CD4-positive, alpha-beta T cell (primary cell): ENCODE results near the gene BAIAP2. TPM values are rescaled to one million over a fixed set of nuclear protein-coding genes. Genes with fewer than 3 reads are reported as not detected.
"Not testable (repeated sequence)": the region's sequence is repeated elsewhere in the genome, so short reads cannot be mapped to it uniquely, and the experiment has no call there.

Experiments
- ATAC-seq: fragments of 200-7000 bp; cut with Tn5 transposase; one replicate; pipeline ENCODE4 v1.10.0; 2022; ENCODE audit warnings: mild to moderate bottlenecking; ENCODE audit not compliant: poor library complexity
- CTCF ChIA-PET: fragments of 350-600 bp; sonication (Branson Sonifier 250); formaldehyde crosslinking; loops from one replicate; lab custom pipeline; 2021; ENCODE audit warnings: antibody characterized with exemption, inconsistent platforms; lab: Charles Lee
- POLR2A ChIA-PET: fragments of 350-600 bp; sonication (Branson Sonifier 250); formaldehyde crosslinking; loops from one replicate; lab custom pipeline; 2021; ENCODE audit warnings: antibody characterized with exemption, inconsistent platforms; lab: Charles Lee
- DNase-seq, 14 experiments: peaks; one replicate each; pipeline ENCODE4 v3.0.0-alpha.2; 2013 to 2020; ENCODE audit warnings: mixed read lengths in 2 of 14
- H3K27ac ChIP-seq, 2 donors: one replicate each; pipeline versions ENCODE4 v1.5.1 to v1.7.0; 2013; ENCODE audit warnings: low read length in 2 of 2, low read depth in 1 of 2, mild to moderate bottlenecking in 1 of 2
- H3K27me3 ChIP-seq, 2 experiments: 1 replicate in 1 of 2; 2 replicates in 1 of 2; pipeline versions ENCODE4 v1.6.1 to v1.7.0; 2013; ENCODE audit warnings: low read length in 2 of 2, control low read depth in 1 of 2, mild to moderate bottlenecking in 1 of 2, moderate library complexity in 1 of 2; ENCODE audit not compliant: insufficient read depth in 2 of 2, control insufficient read depth in 1 of 2
- H3K36me3 ChIP-seq: one replicate; pipeline ENCODE4 v1.6.1; 2013; ENCODE audit warnings: low read length, control low read depth; ENCODE audit not compliant: insufficient read depth
- H3K4me1 ChIP-seq: one replicate; pipeline ENCODE4 v1.6.1; 2013; ENCODE audit warnings: low read length, control low read depth; ENCODE audit not compliant: insufficient read depth
- H3K4me3 ChIP-seq: one replicate; pipeline ENCODE4 v1.5.1; 2013; ENCODE audit warnings: mild to moderate bottlenecking, low read length, moderate library complexity
- H3K9me3 ChIP-seq, 2 experiments: 1 replicate in 1 of 2; 2 replicates in 1 of 2; pipeline versions ENCODE4 v1.6.1 to v1.7.0; 2013; ENCODE audit warnings: low read length in 2 of 2, mild to moderate bottlenecking in 2 of 2, control low read depth in 1 of 2, moderate library complexity in 1 of 2; ENCODE audit not compliant: control insufficient read depth in 1 of 2, insufficient read depth in 1 of 2
- H3K27ac Mint-ChIP-seq: one replicate; pipeline ENCODE4 v1.8.0; 2020; ENCODE audit warnings: mixed read lengths
- H3K27me3 Mint-ChIP-seq: one replicate; pipeline ENCODE4 v1.8.0; 2021; ENCODE audit warnings: mixed read lengths
- H3K36me3 Mint-ChIP-seq: one replicate; pipeline ENCODE4 v1.8.0; 2021; ENCODE audit warnings: low read depth, mixed read lengths
- H3K4me1 Mint-ChIP-seq: one replicate; pipeline ENCODE4 v1.8.0; 2021; ENCODE audit warnings: low read depth, mixed read lengths
- H3K4me3 Mint-ChIP-seq: one replicate; pipeline ENCODE4 v1.8.0; 2020; ENCODE audit warnings: mild to moderate bottlenecking, mixed read lengths
- H3K9me3 Mint-ChIP-seq: one replicate; pipeline ENCODE4 v1.8.0; 2020; ENCODE audit warnings: mixed read lengths
- intact Hi-C, 2 experiments: fragments of 100-400 bp; cut with DNase I in 1 of 2; cut with micrococcal nuclease in 1 of 2; formaldehyde crosslinking; loops; one replicate each; pipeline versions ENCODE4 v1.15.1 to v1.9.0; 2023 to 2025; cut with DNase I, micrococcal nuclease
- total RNA-seq, 174 experiments: library from RNA in 2 of 174; stranded (reverse) in 2 of 174; gene quantifications; one replicate each; pipeline ENCODE4 v1.2.3 and lab custom pipeline; 2021 to 2026
- TF ChIP-seq, protein P1 (sequence below): fragments of 200-600 bp; IDR thresholded peaks from one replicate; pipeline ENCODE4 v1.8.0; 2022; ENCODE audit warnings: antibody characterized with exemption, mild to moderate bottlenecking

The BAIAP2 gene
- total RNA-seq, 2 experiments from 2014 or later = 4.2 to 4.9 TPM

DNA sequence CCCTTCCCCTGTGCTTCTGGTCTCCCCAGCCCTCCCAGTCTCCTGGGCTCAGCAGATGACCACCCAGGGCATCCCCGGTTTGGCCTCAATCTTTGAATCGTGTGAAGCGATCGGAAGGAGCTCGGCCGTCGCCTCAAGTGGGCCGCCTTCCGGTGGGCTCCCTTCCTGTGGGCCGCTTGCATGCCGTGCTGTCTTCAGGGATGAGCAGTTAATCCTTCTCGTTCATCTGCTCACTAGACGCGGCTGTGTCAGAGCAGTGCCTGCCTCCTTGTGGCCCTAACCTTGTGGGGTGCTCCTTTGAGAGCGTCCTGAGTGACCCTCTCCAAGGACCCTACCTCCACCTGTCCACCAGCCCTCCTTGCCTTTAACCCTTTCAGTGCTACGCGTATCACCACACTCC lies 40.4 kb downstream of the BAIAP2 start:
- ChIA-PET POLR2A (no interaction called here), CTCF (no interaction called here)
- Histone ChIP-seq H3K27me3 (no peaks in the 10 kb centered on the region), H3K27ac (no peak overlapping the region), H3K4me1 (no peaks in the 10 kb centered on the region), H3K4me3 (no peak overlapping the region), H3K36me3 (no peaks in the 10 kb centered on the region), H3K9me3 (no peaks in the 10 kb centered on the region)
- no peak overlapping the region for H3K27ac Mint-ChIP-seq
- H3K27me3 Mint-ChIP-seq = no peaks in the 10 kb centered on the region
- no peaks in the 10 kb centered on the region for H3K36me3 Mint-ChIP-seq
- ATAC-seq = no peak
- H3K4me1 Mint-ChIP-seq = no peaks in the 10 kb centered on the region
- no peak overlapping the region for H3K4me3 Mint-ChIP-seq
- no peak for DNase-seq
- H3K9me3 Mint-ChIP-seq = no peaks in the 10 kb centered on the region
- TF ChIP-seq, protein P1, sequence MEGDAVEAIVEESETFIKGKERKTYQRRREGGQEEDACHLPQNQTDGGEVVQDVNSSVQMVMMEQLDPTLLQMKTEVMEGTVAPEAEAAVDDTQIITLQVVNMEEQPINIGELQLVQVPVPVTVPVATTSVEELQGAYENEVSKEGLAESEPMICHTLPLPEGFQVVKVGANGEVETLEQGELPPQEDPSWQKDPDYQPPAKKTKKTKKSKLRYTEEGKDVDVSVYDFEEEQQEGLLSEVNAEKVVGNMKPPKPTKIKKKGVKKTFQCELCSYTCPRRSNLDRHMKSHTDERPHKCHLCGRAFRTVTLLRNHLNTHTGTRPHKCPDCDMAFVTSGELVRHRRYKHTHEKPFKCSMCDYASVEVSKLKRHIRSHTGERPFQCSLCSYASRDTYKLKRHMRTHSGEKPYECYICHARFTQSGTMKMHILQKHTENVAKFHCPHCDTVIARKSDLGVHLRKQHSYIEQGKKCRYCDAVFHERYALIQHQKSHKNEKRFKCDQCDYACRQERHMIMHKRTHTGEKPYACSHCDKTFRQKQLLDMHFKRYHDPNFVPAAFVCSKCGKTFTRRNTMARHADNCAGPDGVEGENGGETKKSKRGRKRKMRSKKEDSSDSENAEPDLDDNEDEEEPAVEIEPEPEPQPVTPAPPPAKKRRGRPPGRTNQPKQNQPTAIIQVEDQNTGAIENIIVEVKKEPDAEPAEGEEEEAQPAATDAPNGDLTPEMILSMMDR = no peak
- intact Hi-C loops = no loop called here

DNA sequence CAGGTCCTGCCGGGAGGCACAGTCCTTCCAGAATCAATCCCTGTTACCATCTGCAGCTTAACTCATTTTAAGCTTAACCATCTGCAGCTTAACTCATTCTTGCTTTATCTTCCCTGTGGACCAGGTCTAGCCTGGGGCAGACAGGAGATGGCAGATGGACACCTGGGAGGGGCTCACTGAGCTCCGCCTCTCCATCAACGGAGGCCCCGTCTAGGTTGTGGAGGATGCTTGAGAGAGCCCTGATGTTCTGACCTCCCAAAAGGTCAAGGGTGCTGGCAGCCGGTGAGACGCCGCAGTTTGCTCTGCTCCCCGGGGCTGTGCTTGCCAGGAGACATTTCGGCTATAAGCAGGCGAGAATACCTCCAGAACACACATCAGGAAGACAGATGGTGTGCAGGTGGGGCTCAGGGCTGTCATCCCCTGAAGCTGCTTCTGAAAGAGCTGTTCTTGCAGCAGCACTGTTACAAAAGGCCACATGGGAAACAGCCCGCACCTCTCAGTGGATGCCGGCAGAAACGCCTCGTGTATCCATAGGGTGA lies 41.3 kb downstream of the BAIAP2 start:
- H3K4me3 Mint-ChIP-seq = no peak overlapping the region
- no peak overlapping the region for H3K27ac Mint-ChIP-seq
- Histone ChIP-seq H3K36me3 (no peaks in the 10 kb centered on the region), H3K4me3 (no peak overlapping the region), H3K4me1 (no peaks in the 10 kb centered on the region), H3K27me3 (no peaks in the 10 kb centered on the region), H3K9me3 (no peaks in the 10 kb centered on the region), H3K27ac (no peak overlapping the region)
- DNase-seq = no peak
- ChIA-PET CTCF (interaction anchor here (0.7 to 1.4 kb wide), 2 partner anchors 26 to 1471 kb away, joined by 3 to 10 read pairs; no protein-coding TSS in a partner anchor), POLR2A (no interaction called here)
- no peaks in the 10 kb centered on the region for H3K4me1 Mint-ChIP-seq
- no peaks in the 10 kb centered on the region for H3K27me3 Mint-ChIP-seq
- TF ChIP-seq, protein P1 = no peak
- no peak for ATAC-seq
- H3K36me3 Mint-ChIP-seq = no peaks in the 10 kb centered on the region
- intact Hi-C loops = no loop called here
- H3K9me3 Mint-ChIP-seq = no peaks in the 10 kb centered on the region

- POLR2A ChIA-PET = interaction anchor here (0.5 to 0.6 kb wide), 2 partner anchors 36 to 625 kb away, joined by 3 read pairs; partner anchors contain the start of gene MRPL12
- H3K36me3 Mint-ChIP-seq, H3K4me3 ChIP-seq, intact Hi-C loops, H3K27ac ChIP-seq, CTCF ChIA-PET, H3K4me1 Mint-ChIP-seq, H3K27ac Mint-ChIP-seq, H3K4me3 Mint-ChIP-seq, ATAC-seq, H3K4me1 ChIP-seq, DNase-seq, H3K9me3 Mint-ChIP-seq, H3K36me3 ChIP-seq, H3K27me3 ChIP-seq, H3K9me3 ChIP-seq, H3K27me3 Mint-ChIP-seq: not testable (repeated sequence)
Observed at GRCh38 chr17:81078026-81078913, 43.3 kb downstream of the BAIAP2 start.
